Measurements from ENCODE around the gene ADORA1.

The ADORA1 gene

GRCh38 chr1:203162403-203162802 is 34.9 kb downstream of the ADORA1 start:
- Histone ChIP-seq H3K79me2 (ENCODE audit: control insufficient read depth, insufficient read depth, low read length, unreplicated experiment) (no peaks in the 10 kb centered on the region), H3K36me3 (ENCODE audit: insufficient read depth, low read length) (no peaks in the 10 kb centered on the region), H3K27me3 (ENCODE audit: insufficient read depth, low read length) (no peaks in the 10 kb centered on the region), H3K4me1 (ENCODE audit: control insufficient read depth, insufficient read depth, low read length, unreplicated experiment) (peaks cover 5% of the 10 kb centered on the region), H3K27ac (ENCODE audit: low read depth, low read length) (no peak overlapping the region), H2AFZ (ENCODE audit: low read length, unreplicated experiment) (no peak overlapping the region), H3K4me3 (ENCODE audit: low read depth, low read length) (no peak overlapping the region)

GRCh38 chr1:203163891-203164635 is 36.5 kb downstream of the ADORA1 start:
- no peak overlapping the region for H2AFZ ChIP-seq (ENCODE audit: low read length, unreplicated experiment)
- H3K4me3 ChIP-seq (ENCODE audit: low read depth, low read length): no peak overlapping the region
- H3K36me3 ChIP-seq (ENCODE audit: insufficient read depth, low read length): no peaks in the 10 kb centered on the region
- no peak overlapping the region for H3K27ac ChIP-seq (ENCODE audit: low read depth, low read length)
- no peaks in the 10 kb centered on the region for H3K79me2 ChIP-seq (ENCODE audit: control insufficient read depth, insufficient read depth, low read length, unreplicated experiment)
- H3K27me3 ChIP-seq (ENCODE audit: insufficient read depth, low read length): no peaks in the 10 kb centered on the region
- H3K4me1 ChIP-seq (ENCODE audit: control insufficient read depth, insufficient read depth, low read length, unreplicated experiment): peaks cover 5% of the 10 kb centered on the region

GRCh38 chr1:203165101-203165799 is 37.7 kb downstream of the ADORA1 start:
- Histone ChIP-seq H3K79me2 (ENCODE audit: control insufficient read depth, insufficient read depth, low read length, unreplicated experiment) (no peaks in the 10 kb centered on the region), H3K27ac (ENCODE audit: low read depth, low read length) (no peak overlapping the region), H3K27me3 (ENCODE audit: insufficient read depth, low read length) (no peaks in the 10 kb centered on the region), H2AFZ (ENCODE audit: low read length, unreplicated experiment) (no peak overlapping the region), H3K4me3 (ENCODE audit: low read depth, low read length) (no peak overlapping the region), H3K4me1 (ENCODE audit: control insufficient read depth, insufficient read depth, low read length, unreplicated experiment) (peaks cover 5% of the 10 kb centered on the region), H3K36me3 (ENCODE audit: insufficient read depth, low read length) (no peaks in the 10 kb centered on the region)

GRCh38 chr1:203165800-203166161 is 38.3 kb downstream of the ADORA1 start:
- H3K27ac ChIP-seq (ENCODE audit: low read depth, low read length): no peak overlapping the region
- H3K27me3 ChIP-seq (ENCODE audit: insufficient read depth, low read length): no peaks in the 10 kb centered on the region
- no peaks in the 10 kb centered on the region for H3K36me3 ChIP-seq (ENCODE audit: insufficient read depth, low read length)
- peaks cover 5% of the 10 kb centered on the region for H3K4me1 ChIP-seq (ENCODE audit: control insufficient read depth, insufficient read depth, low read length, unreplicated experiment)
- no peak overlapping the region for H2AFZ ChIP-seq (ENCODE audit: low read length, unreplicated experiment)
- H3K79me2 ChIP-seq (ENCODE audit: control insufficient read depth, insufficient read depth, low read length, unreplicated experiment): no peaks in the 10 kb centered on the region
- no peak overlapping the region for H3K4me3 ChIP-seq (ENCODE audit: low read depth, low read length)

GRCh38 chr1:203166192-203166940 is 38.8 kb downstream of the ADORA1 start:
- Histone ChIP-seq H3K27ac (ENCODE audit: low read depth, low read length) (no peak overlapping the region), H3K4me1 (ENCODE audit: control insufficient read depth, insufficient read depth, low read length, unreplicated experiment) (peaks cover 5% of the 10 kb centered on the region), H3K79me2 (ENCODE audit: control insufficient read depth, insufficient read depth, low read length, unreplicated experiment) (no peaks in the 10 kb centered on the region), H2AFZ (ENCODE audit: low read length, unreplicated experiment) (no peak overlapping the region), H3K36me3 (ENCODE audit: insufficient read depth, low read length) (no peaks in the 10 kb centered on the region), H3K27me3 (ENCODE audit: insufficient read depth, low read length) (no peaks in the 10 kb centered on the region), H3K4me3 (ENCODE audit: low read depth, low read length) (no peak overlapping the region)

- Histone ChIP-seq H3K4me3 (ENCODE audit: low read depth, low read length) (no peak overlapping the region), H3K4me1 (ENCODE audit: control insufficient read depth, insufficient read depth, low read length, unreplicated experiment) (peaks cover 5% of the 10 kb centered on the region), H3K27ac (ENCODE audit: low read depth, low read length) (no peak overlapping the region), H3K27me3 (ENCODE audit: insufficient read depth, low read length) (no peaks in the 10 kb centered on the region), H3K79me2 (ENCODE audit: control insufficient read depth, insufficient read depth, low read length, unreplicated experiment) (no peaks in the 10 kb centered on the region), H3K36me3 (ENCODE audit: insufficient read depth, low read length) (no peaks in the 10 kb centered on the region), H2AFZ (ENCODE audit: low read length, unreplicated experiment) (no peak overlapping the region)
Observed at GRCh38 chr1:203167026-203167912, 39.7 kb downstream of the ADORA1 start.

GRCh38 chr1:203167913-203168200 is 40.3 kb downstream of the ADORA1 start:
- Histone ChIP-seq H3K79me2 (ENCODE audit: control insufficient read depth, insufficient read depth, low read length, unreplicated experiment) (no peaks in the 10 kb centered on the region), H3K27me3 (ENCODE audit: insufficient read depth, low read length) (no peaks in the 10 kb centered on the region), H2AFZ (ENCODE audit: low read length, unreplicated experiment) (no peak overlapping the region), H3K4me3 (ENCODE audit: low read depth, low read length) (no peak overlapping the region), H3K4me1 (ENCODE audit: control insufficient read depth, insufficient read depth, low read length, unreplicated experiment) (peaks cover 5% of the 10 kb centered on the region), H3K36me3 (ENCODE audit: insufficient read depth, low read length) (no peaks in the 10 kb centered on the region), H3K27ac (ENCODE audit: low read depth, low read length) (no peak overlapping the region)

- Histone ChIP-seq H3K36me3 (ENCODE audit: insufficient read depth, low read length) (no peaks in the 10 kb centered on the region), H3K79me2 (ENCODE audit: control insufficient read depth, insufficient read depth, low read length, unreplicated experiment) (no peaks in the 10 kb centered on the region), H2AFZ (ENCODE audit: low read length, unreplicated experiment) (no peak overlapping the region), H3K4me1 (ENCODE audit: control insufficient read depth, insufficient read depth, low read length, unreplicated experiment) (peaks cover 5% of the 10 kb centered on the region), H3K27ac (ENCODE audit: low read depth, low read length) (no peak overlapping the region), H3K4me3 (ENCODE audit: low read depth, low read length) (no peak overlapping the region), H3K27me3 (ENCODE audit: insufficient read depth, low read length) (no peaks in the 10 kb centered on the region)
Observed at GRCh38 chr1:203168256-203168786, 40.8 kb downstream of the ADORA1 start.

- H2AFZ ChIP-seq (ENCODE audit: low read length, unreplicated experiment): no peak overlapping the region
- H3K27me3 ChIP-seq (ENCODE audit: insufficient read depth, low read length): no peaks in the 10 kb centered on the region
- no peak overlapping the region for H3K27ac ChIP-seq (ENCODE audit: low read depth, low read length)
- no peaks in the 10 kb centered on the region for H3K36me3 ChIP-seq (ENCODE audit: insufficient read depth, low read length)
- H3K79me2 ChIP-seq (ENCODE audit: control insufficient read depth, insufficient read depth, low read length, unreplicated experiment): no peaks in the 10 kb centered on the region
- no peak overlapping the region for H3K4me3 ChIP-seq (ENCODE audit: low read depth, low read length)
- peaks cover 5% of the 10 kb centered on the region for H3K4me1 ChIP-seq (ENCODE audit: control insufficient read depth, insufficient read depth, low read length, unreplicated experiment)
Observed at GRCh38 chr1:203168991-203169390, 41.5 kb downstream of the ADORA1 start.
